Measurements from ENCODE around the gene PPP1R14C. TPM values are rescaled to one million over a fixed set of nuclear protein-coding genes. Genes with fewer than 3 reads are reported as not detected.

The PPP1R14C gene
- total RNA-seq, 4 donors from 2014 or later: 34.7 to 102 (median 79.7) TPM

- H3K27me3 ChIP-seq: no peaks in the 10 kb centered on the region
- H3K9me3 ChIP-seq: no peaks in the 10 kb centered on the region
- no peak overlapping the region for H3K27ac ChIP-seq
- WGBS, 2 donors: 81 to 92% methylated on average over 1 of the region's 1 CpG
- H3K36me3 ChIP-seq: no peaks in the 10 kb centered on the region
- H3K4me1 ChIP-seq: peaks cover 27 to 30% of the 10 kb centered on the region in 2 donors
- no peak overlapping the region for H3K4me3 ChIP-seq (replicated peaks in 1 of 3)
- no peak for DNase-seq
- intact Hi-C loops (cut with DNase I): no loop called here
- TF ChIP-seq CTCF (IDR thresholded peaks at IDR 0.05): no peak
- TF ChIP-seq POLR2A (IDR thresholded peaks at IDR 0.05): no peak
Observed at GRCh38 chr6:150180517-150180916, 37.7 kb downstream of the PPP1R14C start.

GRCh38 chr6:150182460-150183078 is 39.7 kb downstream of the PPP1R14C start:
- no peaks in the 10 kb centered on the region for H3K9me3 ChIP-seq
- peaks cover 11 to 14% of the 10 kb centered on the region in 2 donors for H3K4me1 ChIP-seq
- intact Hi-C loops (cut with DNase I): no loop called here
- no peak overlapping the region for H3K27ac ChIP-seq
- DNase-seq: no peak
- H3K27me3 ChIP-seq: no peaks in the 10 kb centered on the region
- WGBS, 2 donors: 91 to 93% methylated on average over 4 of the region's 4 CpGs
- H3K36me3 ChIP-seq: no peaks in the 10 kb centered on the region
- H3K4me3 ChIP-seq (replicated peaks in 1 of 3): no peak overlapping the region
- TF ChIP-seq POLR2A (IDR thresholded peaks at IDR 0.05): no peak
- TF ChIP-seq CTCF (IDR thresholded peaks at IDR 0.05): no peak

GRCh38 chr6:150183105-150183504 is 40.3 kb downstream of the PPP1R14C start:
- no peaks in the 10 kb centered on the region for H3K36me3 ChIP-seq
- 79 to 85% methylated on average over 4 of the region's 4 CpGs for WGBS, 2 donors
- H3K4me3 ChIP-seq (replicated peaks in 1 of 3): no peak overlapping the region
- H3K4me1 ChIP-seq: peaks cover 11 to 14% of the 10 kb centered on the region in 2 donors
- no peaks in the 10 kb centered on the region for H3K27me3 ChIP-seq
- intact Hi-C loops (cut with DNase I): no loop called here
- no peak for TF ChIP-seq POLR2A (IDR thresholded peaks at IDR 0.05)
- no peak for TF ChIP-seq CTCF (IDR thresholded peaks at IDR 0.05)
- no peak for DNase-seq
- H3K27ac ChIP-seq: no peak overlapping the region
- no peaks in the 10 kb centered on the region for H3K9me3 ChIP-seq

DNA sequence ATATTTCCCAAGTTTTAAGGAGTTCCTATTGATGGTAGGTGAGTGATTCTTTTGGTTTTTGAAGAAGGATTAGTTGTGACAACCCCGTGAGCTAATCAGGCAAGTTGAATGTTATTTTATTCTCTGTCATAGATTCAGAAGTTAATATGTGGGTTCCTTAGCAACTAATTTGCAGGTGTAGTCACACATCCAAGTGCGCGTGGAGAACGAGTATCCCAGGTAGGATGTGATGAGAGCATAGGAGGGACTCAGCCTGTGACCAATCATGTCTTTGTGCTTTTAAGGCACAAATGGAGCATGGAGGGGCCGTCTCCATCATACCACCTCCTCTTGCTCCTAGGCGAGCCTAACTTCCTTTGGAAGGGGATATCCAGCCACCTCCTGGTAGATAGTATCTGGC is 41.1 kb downstream of the PPP1R14C start:
- no peak for DNase-seq
- Histone ChIP-seq H3K27me3 (no peaks in the 10 kb centered on the region), H3K4me3 (replicated peaks in 1 of 3) (no peak overlapping the region), H3K36me3 (no peaks in the 10 kb centered on the region), H3K4me1 (peaks cover 11 to 14% of the 10 kb centered on the region in 2 donors), H3K9me3 (no peaks in the 10 kb centered on the region), H3K27ac (no peak overlapping the region)
- WGBS, 2 donors: 87 to 89% methylated on average over 6 of the region's 6 CpGs
- intact Hi-C loops (cut with DNase I): no loop called here
- TF ChIP-seq CTCF (IDR thresholded peaks at IDR 0.05) (no peak), POLR2A (IDR thresholded peaks at IDR 0.05) (no peak)

DNA sequence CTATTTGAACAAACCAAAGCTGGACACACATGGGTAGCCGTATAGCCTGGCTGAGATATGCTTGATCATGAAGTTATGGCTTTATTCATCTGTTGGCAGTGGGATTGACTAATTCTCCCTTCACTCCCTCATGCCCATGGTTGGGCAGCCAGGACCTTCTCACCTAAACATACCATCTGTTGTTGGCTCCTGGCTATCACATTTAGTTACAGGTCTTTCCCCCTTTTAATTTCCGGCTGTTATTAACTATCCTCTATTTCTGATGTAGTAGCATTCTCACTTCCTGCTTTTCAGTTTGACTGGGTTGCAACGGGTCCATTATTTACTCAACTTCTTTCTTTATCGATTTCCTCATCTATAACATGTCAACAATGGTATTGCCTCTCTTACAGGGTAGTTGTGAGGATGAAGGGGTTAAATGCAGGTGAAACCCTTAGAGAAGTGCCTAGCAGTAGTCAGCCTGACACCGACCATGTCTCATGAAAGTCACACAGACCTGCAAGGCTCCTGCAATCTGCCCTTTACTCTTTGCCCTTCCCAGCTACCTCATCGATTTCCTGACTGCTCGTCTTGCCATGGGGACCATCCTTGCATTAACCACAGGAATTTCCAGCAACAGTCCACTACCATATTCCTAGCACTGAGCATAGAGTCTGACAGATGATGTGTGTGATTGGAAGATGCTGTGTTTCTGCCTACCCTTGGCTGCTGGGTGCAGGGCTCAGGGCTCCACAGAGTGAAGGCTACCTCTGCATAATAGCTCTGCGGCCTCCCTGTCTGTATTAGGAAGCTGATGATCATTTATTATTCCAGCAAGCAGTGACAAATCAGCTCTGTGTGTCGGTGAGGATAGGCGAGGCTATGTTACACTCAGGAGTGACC is 42.2 kb downstream of the PPP1R14C start:
- intact Hi-C loops (cut with DNase I): no loop called here
- Histone ChIP-seq H3K27ac (no peak overlapping the region), H3K36me3 (no peaks in the 10 kb centered on the region), H3K4me1 (peaks cover 11% of the 10 kb centered on the region in 2 donors), H3K27me3 (no peaks in the 10 kb centered on the region), H3K9me3 (no peaks in the 10 kb centered on the region), H3K4me3 (replicated peaks in 1 of 3) (no peak overlapping the region)
- DNase-seq: no peak
- 67 to 72% methylated on average over 10 of the region's 10 CpGs for WGBS, 2 donors
- TF ChIP-seq POLR2A (IDR thresholded peaks at IDR 0.05) (no peak), CTCF (IDR thresholded peaks at IDR 0.05) (no peak)
